HepG2 (cell line): ENCODE measurements around the gene TST. TPM values are rescaled to one million over a fixed set of nuclear protein-coding genes. Genes with fewer than 3 reads are reported as not detected.

Experiments
- AGO2 ChIP-seq: fragments of 200-400 bp; formaldehyde crosslinking; optimal IDR thresholded peaks from 2 replicates; pipeline ENCODE3; 2017; ENCODE audit warnings: mild to moderate bottlenecking, low read depth, low read length, moderate library complexity
- BHLHE40 ChIP-seq: IDR thresholded peaks from 2 replicates; pipeline ENCODE4 v1.6.1; 2011; ENCODE audit warnings: low read length, improper control_type of control experiment
- CBX5 ChIP-seq: sonication (generic); formaldehyde crosslinking; IDR thresholded peaks from 2 replicates; pipeline ENCODE4 v1.4.0; 2020; ENCODE audit warnings: missing genetic modification reagents, borderline replicate concordance
- EED ChIP-seq: sonication (generic); formaldehyde crosslinking; IDR thresholded peaks from 2 replicates; pipeline ENCODE4 v1.5.0; 2020; ENCODE audit warnings: mild to moderate bottlenecking, missing genetic modification reagents
- ELF4 ChIP-seq: sonication (generic); formaldehyde crosslinking; IDR thresholded peaks from 2 replicates; pipeline ENCODE4 v1.5.0; 2020; ENCODE audit warnings: missing genetic modification reagents, mild to moderate bottlenecking, moderate library complexity, borderline replicate concordance
- MEIS2 ChIP-seq: sonication (generic); formaldehyde crosslinking; IDR thresholded peaks from 2 replicates; pipeline ENCODE4 v1.9.0; 2021; ENCODE audit warnings: mild to moderate bottlenecking, missing genetic modification reagents
- NCOA2 ChIP-seq: sonication (generic); formaldehyde crosslinking; IDR thresholded peaks from 2 replicates; pipeline ENCODE4 v1.8.0; 2022; ENCODE audit warnings: inconsistent platforms
- NFE2L2 ChIP-seq: fragments of 150-350 bp; IDR thresholded peaks from 2 replicates; pipeline ENCODE4 v1.6.1; 2014; ENCODE audit warnings: low read length
- NKX3-1 ChIP-seq: sonication (generic); formaldehyde crosslinking; IDR thresholded peaks from 2 replicates; pipeline ENCODE4 v1.5.0; 2020; ENCODE audit warnings: missing genetic modification reagents
- NR2F2 ChIP-seq: IDR thresholded peaks from 2 replicates; pipeline ENCODE4 v1.6.1; 2012; ENCODE audit warnings: low read depth, inconsistent platforms, borderline replicate concordance
- SMAD1 ChIP-seq: sonication (generic); formaldehyde crosslinking; IDR thresholded peaks from 2 replicates; pipeline ENCODE4 v1.4.0; 2020; ENCODE audit warnings: missing genetic modification reagents, low read depth, mild to moderate bottlenecking, borderline replicate concordance
- SOX13 ChIP-seq, 3 experiments: fragments of 450-650 bp in 1 of 3; sonication (generic) in 1 of 3; formaldehyde crosslinking in 1 of 3; IDR thresholded peaks in 2 of 3; conservative IDR thresholded peaks in 1 of 3; 2 replicates each; pipeline versions ENCODE4 v1.5.0 to v1.6.1; 2016 to 2020; ENCODE audit warnings: antibody characterized with exemption in 1 of 3, mild to moderate bottlenecking in 1 of 3, missing compliant biosample characterization in 1 of 3, missing genetic modification reagents in 1 of 3, moderate library complexity in 1 of 3
- TAF15 ChIP-seq: fragments of 200-400 bp; formaldehyde crosslinking; IDR thresholded peaks from one replicate; pipeline ENCODE4 v1.6.1; 2018; ENCODE audit warnings: mild to moderate bottlenecking, low read depth, low read length; ENCODE audit not compliant: poor library complexity, severe bottlenecking
- ZFAT ChIP-seq: sonication (generic); formaldehyde crosslinking; conservative IDR thresholded peaks from 2 replicates; pipeline ENCODE4 v1.8.1; 2023; ENCODE audit warnings: missing genetic modification reagents, inconsistent platforms
- ZNF264 ChIP-seq: sonication (generic); formaldehyde crosslinking; IDR thresholded peaks from 2 replicates; pipeline ENCODE4 v1.4.0; 2020; ENCODE audit warnings: missing genetic modification reagents
- ZNF326 ChIP-seq: sonication (generic); formaldehyde crosslinking; IDR thresholded peaks from 2 replicates; pipeline ENCODE4 v1.4.0; 2020; ENCODE audit warnings: missing genetic modification reagents, borderline replicate concordance
- ZNF430 ChIP-seq: sonication (generic); formaldehyde crosslinking; IDR thresholded peaks from 2 replicates; pipeline ENCODE4 v1.9.0; 2021; ENCODE audit warnings: mild to moderate bottlenecking, missing genetic modification reagents
- ZNF496 ChIP-seq: sonication (generic); formaldehyde crosslinking; IDR thresholded peaks from 2 replicates; pipeline ENCODE4 v1.8.1; 2023; ENCODE audit warnings: mild to moderate bottlenecking, moderate library complexity, missing genetic modification reagents; ENCODE audit not compliant: insufficient replicate concordance
- ZNF563 ChIP-seq: sonication (generic); formaldehyde crosslinking; IDR thresholded peaks from 2 replicates; pipeline ENCODE4 v1.8.0; 2022; ENCODE audit warnings: mild to moderate bottlenecking, moderate library complexity, missing genetic modification reagents
- ZNF607 ChIP-seq: sonication (generic); formaldehyde crosslinking; IDR thresholded peaks from 2 replicates; pipeline ENCODE4 v1.5.1; 2020; ENCODE audit warnings: missing genetic modification reagents, mild to moderate bottlenecking, borderline replicate concordance
- polyA plus RNA-seq, 8 experiments: library from polyadenylated mRNA; depleted of rRNA in 3 of 8; stranded (reverse) in 7 of 8; unstranded in 1 of 8; fragments of >200 nt; fragmentation: Illumina TruSeq in 4 of 8; extraction: Trizol in 4 of 8; gene quantifications; 2 replicates each; pipeline versions ENCODE4 v1.2.1 to v1.2.3, GENCODE V29; 2011 to 2016; ENCODE audit warnings: low read depth in 4 of 8, missing spikeins in 1 of 8, mixed read lengths in 1 of 8; ENCODE audit not compliant: insufficient read depth in 1 of 8
- total RNA-seq, 5 experiments: library from RNA; depleted of rRNA; stranded (reverse); fragments of >200 nt; fragmentation: Illumina TruSeq; extraction: Trizol; gene quantifications; 2 replicates each; pipeline ENCODE4 v1.2.3, GENCODE V29; 2016; ENCODE audit warnings: low read depth in 1 of 5
- TF ChIP-seq, protein P1 (sequence below): sonication (generic); formaldehyde crosslinking; IDR thresholded peaks from 2 replicates; pipeline ENCODE4 v1.5.1; 2020; ENCODE audit warnings: missing genetic modification reagents, mild to moderate bottlenecking, borderline replicate concordance
- TF ChIP-seq, protein P2 (sequence below): sonication (generic); formaldehyde crosslinking; IDR thresholded peaks from 2 replicates; pipeline ENCODE4 v1.4.0; 2020; ENCODE audit warnings: missing genetic modification reagents
- TF ChIP-seq, protein P3 (sequence below): IDR thresholded peaks from 2 replicates; pipeline ENCODE4 v1.6.1; 2016
- TF ChIP-seq, protein P4 (sequence below): sonication (generic); formaldehyde crosslinking; IDR thresholded peaks from 2 replicates; pipeline ENCODE4 v1.4.0; 2020; ENCODE audit warnings: mild to moderate bottlenecking, missing genetic modification reagents

TST gene
- total and polyA plus RNA-seq, 2 of the 13 experiments (the other 11 are each of a cell fraction or from before 2014, with no cell fraction given): 44.6 to 63.6 TPM

DNA sequence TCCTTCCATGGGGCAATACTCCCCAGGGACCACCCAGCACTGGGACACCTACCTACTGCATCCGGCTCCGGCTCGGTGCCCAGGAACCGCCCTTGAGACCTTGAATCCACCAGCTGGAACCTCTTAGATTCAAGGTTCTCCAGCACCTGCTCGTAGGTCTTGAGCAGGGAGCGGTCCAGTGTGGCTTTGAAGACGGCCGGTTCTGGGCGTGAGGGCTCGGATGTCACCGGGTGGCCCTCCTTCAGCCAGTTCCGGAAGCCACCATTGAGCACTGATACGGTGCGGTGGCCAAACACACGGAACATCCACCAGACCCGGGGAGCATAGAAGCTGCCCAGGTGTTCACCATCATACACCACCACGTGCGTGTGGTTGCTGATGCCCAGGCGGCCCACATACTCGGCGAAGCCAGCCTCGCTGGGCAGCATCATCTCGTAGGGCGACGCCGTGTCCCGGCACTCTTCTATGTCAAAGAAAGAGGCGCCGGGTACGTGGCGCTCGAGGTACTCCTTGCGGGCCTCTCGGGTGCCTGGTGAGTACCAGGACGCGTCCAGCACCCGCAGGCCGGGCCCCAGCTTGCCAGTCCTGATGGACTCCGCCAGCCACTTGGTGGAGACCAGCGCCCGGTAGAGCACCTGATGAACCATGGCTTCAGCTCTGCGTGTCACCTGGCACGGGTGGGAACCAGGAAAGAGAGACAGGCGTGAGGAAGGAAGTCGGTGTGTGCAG is 997 bp downstream of the TST start (continued):
- TF ChIP-seq ELF4 (CRISPR knock-in tag) (0 out of 2 replicates have a peak, but pooled peaks have one; percentile 53), EED (0 out of 2 replicates have a peak, but pooled peaks have one; percentile 5), ZNF326 (CRISPR knock-in tag) (no peak), SMAD1 (CRISPR knock-in tag) (peak; percentile 40; the same call in 1 of the 2 replicates), NR2F2 (no peak), TAF15 (peak; percentile 45), CBX5 (CRISPR knock-in tag) (no peak), SOX13 (IDR thresholded peaks at IDR 0.05) (no peak), SOX13 (CRISPR knock-in tag; conservative IDR thresholded peaks at IDR 0.05 in 1 of 2, IDR thresholded peaks at IDR 0.05 in 1 of 2) (0 out of 4 replicates have a peak, but pooled peaks of 1 of the 2 experiments have one; percentile 3), ZNF607 (CRISPR knock-in tag) (no peak), ZFAT (no peak), ZNF430 (CRISPR knock-in tag) (no peak), AGO2 (peak; percentile 84), ZNF563 (CRISPR knock-in tag) (0 out of 2 replicates have a peak, but pooled peaks have one; percentile 2), NFE2L2 (no peak), NKX3-1 (CRISPR knock-in tag) (no peak), MEIS2 (CRISPR knock-in tag) (no peak), NCOA2 (CRISPR knock-in tag) (0 out of 2 replicates have a peak, but pooled peaks have one; percentile 6), ZNF264 (no peak), BHLHE40 (no peak), ZNF496 (CRISPR knock-in tag) (no peak)
- TF ChIP-seq, protein P1, sequence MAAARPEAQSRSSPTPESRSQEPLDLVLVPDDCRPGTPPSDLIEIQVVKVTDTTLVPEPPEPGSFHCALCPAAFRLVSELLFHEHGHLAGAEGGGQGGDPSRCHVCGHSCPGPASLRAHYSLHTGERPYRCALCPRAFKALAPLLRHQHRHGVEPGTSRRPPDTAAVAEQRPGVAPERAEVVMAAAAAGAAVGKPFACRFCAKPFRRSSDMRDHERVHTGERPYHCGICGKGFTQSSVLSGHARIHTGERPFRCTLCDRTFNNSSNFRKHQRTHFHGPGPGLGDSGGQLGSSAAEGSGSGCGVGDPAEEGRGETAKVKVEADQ: no peak
- TF ChIP-seq, protein P2, sequence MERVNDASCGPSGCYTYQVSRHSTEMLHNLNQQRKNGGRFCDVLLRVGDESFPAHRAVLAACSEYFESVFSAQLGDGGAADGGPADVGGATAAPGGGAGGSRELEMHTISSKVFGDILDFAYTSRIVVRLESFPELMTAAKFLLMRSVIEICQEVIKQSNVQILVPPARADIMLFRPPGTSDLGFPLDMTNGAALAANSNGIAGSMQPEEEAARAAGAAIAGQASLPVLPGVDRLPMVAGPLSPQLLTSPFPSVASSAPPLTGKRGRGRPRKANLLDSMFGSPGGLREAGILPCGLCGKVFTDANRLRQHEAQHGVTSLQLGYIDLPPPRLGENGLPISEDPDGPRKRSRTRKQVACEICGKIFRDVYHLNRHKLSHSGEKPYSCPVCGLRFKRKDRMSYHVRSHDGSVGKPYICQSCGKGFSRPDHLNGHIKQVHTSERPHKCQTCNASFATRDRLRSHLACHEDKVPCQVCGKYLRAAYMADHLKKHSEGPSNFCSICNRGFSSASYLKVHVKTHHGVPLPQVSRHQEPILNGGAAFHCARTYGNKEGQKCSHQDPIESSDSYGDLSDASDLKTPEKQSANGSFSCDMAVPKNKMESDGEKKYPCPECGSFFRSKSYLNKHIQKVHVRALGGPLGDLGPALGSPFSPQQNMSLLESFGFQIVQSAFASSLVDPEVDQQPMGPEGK (CRISPR knock-in tag): no peak
- TF ChIP-seq, protein P3, sequence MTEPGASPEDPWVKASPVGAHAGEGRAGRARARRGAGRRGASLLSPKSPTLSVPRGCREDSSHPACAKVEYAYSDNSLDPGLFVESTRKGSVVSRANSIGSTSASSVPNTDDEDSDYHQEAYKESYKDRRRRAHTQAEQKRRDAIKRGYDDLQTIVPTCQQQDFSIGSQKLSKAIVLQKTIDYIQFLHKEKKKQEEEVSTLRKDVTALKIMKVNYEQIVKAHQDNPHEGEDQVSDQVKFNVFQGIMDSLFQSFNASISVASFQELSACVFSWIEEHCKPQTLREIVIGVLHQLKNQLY (CRISPR knock-in tag): no peak
- TF ChIP-seq, protein P4, sequence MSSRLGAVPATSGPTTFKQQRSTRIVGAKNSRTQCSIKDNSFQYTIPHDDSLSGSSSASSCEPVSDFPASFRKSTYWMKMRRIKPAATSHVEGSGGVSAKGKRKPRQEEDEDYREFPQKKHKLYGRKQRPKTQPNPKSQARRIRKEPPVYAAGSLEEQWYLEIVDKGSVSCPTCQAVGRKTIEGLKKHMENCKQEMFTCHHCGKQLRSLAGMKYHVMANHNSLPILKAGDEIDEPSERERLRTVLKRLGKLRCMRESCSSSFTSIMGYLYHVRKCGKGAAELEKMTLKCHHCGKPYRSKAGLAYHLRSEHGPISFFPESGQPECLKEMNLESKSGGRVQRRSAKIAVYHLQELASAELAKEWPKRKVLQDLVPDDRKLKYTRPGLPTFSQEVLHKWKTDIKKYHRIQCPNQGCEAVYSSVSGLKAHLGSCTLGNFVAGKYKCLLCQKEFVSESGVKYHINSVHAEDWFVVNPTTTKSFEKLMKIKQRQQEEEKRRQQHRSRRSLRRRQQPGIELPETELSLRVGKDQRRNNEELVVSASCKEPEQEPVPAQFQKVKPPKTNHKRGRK (CRISPR knock-in tag): no peak
